Activated CD8-positive, alpha-beta memory T cell treated with anti-CD3 and anti-CD28 coated beads, Interleukin-2, amount 50 U/mL, for 1 hour (primary cell): ENCODE results near the gene ARSH.
"Not testable (repeated sequence)": the region's sequence is repeated elsewhere in the genome, so short reads cannot be mapped to it uniquely, and the experiment has no call there.

Experiments
- DNase-seq: peaks from one replicate; pipeline ENCODE4 v3.0.0-alpha.2; 2020; ENCODE audit errors: extremely low read depth

ARSH gene

GRCh38 chrX:3029129-3029528, 22.8 kb downstream of the ARSH start:
- DNase-seq = no peak

- DNase-seq = no peak
Observed at GRCh38 chrX:3037218-3037617, 30.9 kb downstream of the ARSH start.

GRCh38 chrX:3044196-3044595, 37.9 kb downstream of the ARSH start:
- DNase-seq = no peak

GRCh38 chrX:3044671-3045070, 38.3 kb downstream of the ARSH start:
- no peak for DNase-seq

- DNase-seq = no peak
Observed at GRCh38 chrX:3046253-3047240, 40.2 kb downstream of the ARSH start.

- not testable (repeated sequence) for DNase-seq
Observed at GRCh38 chrX:3050523-3051175, 44.3 kb downstream of the ARSH start.

- DNase-seq = no peak
Observed at GRCh38 chrX:3052860-3053259, 46.5 kb downstream of the ARSH start.

GRCh38 chrX:3066555-3066954, 60.2 kb downstream of the ARSH start:
- no peak for DNase-seq

- DNase-seq = no peak
Observed at GRCh38 chrX:3075959-3076358, 69.6 kb downstream of the ARSH start.

GRCh38 chrX:3076416-3076991, 70.2 kb downstream of the ARSH start:
- DNase-seq = no peak
